ENCODE measurements around the gene DPP7.

DPP7 gene

GRCh38 chr9:137085920-137086530 is 28.5 kb downstream of the DPP7 start:
- H3K4me1 ChIP-seq: peaks cover 83 to 92% (median 88%) of the 10 kb centered on the region in 10 experiments
- peak overlapping the region; percentile 66 to 83 (median 76) for H3K4me3 ChIP-seq
- H3K27ac ChIP-seq: peak overlapping the region; percentile 77 to 94 (median 89)
- H3K4me2 ChIP-seq: peak overlapping the region; percentile 97 to 100 (median 99)
- H4K20me1 ChIP-seq: peaks cover 13 to 37% (median 30%) of the 10 kb centered on the region in 11 experiments; a peak in 21 of 22 replicates
- H3K9ac ChIP-seq: peak overlapping the region; percentile 78 to 90 (median 83)
- H3K9me3 ChIP-seq (replicated peaks in 1 of 11): no peaks in the 10 kb centered on the region
- no peak for TF ChIP-seq Cebpa-rat (IDR thresholded peaks at IDR 0.05)
- peaks cover 0 to 34% (median 15%) of the 10 kb centered on the region in 11 experiments; a peak in 16 of 22 replicates for H3K36me3 ChIP-seq
- 0 out of 22 replicates have a peak, but pooled peaks cover 0 to 3% (median 0%) of the 10 kb centered on the region in 11 experiments for H3K27me3 ChIP-seq

GRCh38 chr9:137084526-137084925 is 30.0 kb downstream of the DPP7 start:
- H3K4me2 ChIP-seq: peak overlapping the region; percentile 97 to 100 (median 99)
- peak overlapping the region in 2 of 10 experiments; percentile 20 to 23; a peak in 2 of 20 replicates for H3K4me3 ChIP-seq
- H3K36me3 ChIP-seq: peaks cover 0 to 37% (median 14%) of the 10 kb centered on the region in 11 experiments; a peak in 14 of 22 replicates
- H3K9me3 ChIP-seq (replicated peaks in 1 of 11): no peaks in the 10 kb centered on the region
- H3K9ac ChIP-seq: peak overlapping the region in 4 of 11 experiments; percentile 42 to 54 (median 46); a peak in 4 of 22 replicates
- peaks cover 0 to 3% (median 0%) of the 10 kb centered on the region in 11 experiments; a peak in 1 of 22 replicates for H3K27me3 ChIP-seq
- peaks cover 23 to 52% (median 45%) of the 10 kb centered on the region in 11 experiments; a peak in 21 of 22 replicates for H4K20me1 ChIP-seq
- TF ChIP-seq Cebpa-rat (IDR thresholded peaks at IDR 0.05): no peak
- H3K4me1 ChIP-seq: peaks cover 87 to 92% (median 89%) of the 10 kb centered on the region in 10 experiments
- H3K27ac ChIP-seq: peak overlapping the region in 5 of 11 experiments; percentile 52 to 69 (median 59); a peak in 6 of 22 replicates

GRCh38 chr9:137083394-137084004 is 31.0 kb downstream of the DPP7 start:
- Histone ChIP-seq H3K4me1 (peaks cover 86 to 92% (median 89%) of the 10 kb centered on the region in 10 experiments), H4K20me1 (peaks cover 31 to 62% (median 55%) of the 10 kb centered on the region in 11 experiments; a peak in 21 of 22 replicates), H3K9ac (peak overlapping the region in 8 of 11 experiments; percentile 29 to 56 (median 52); a peak in 15 of 22 replicates), H3K4me2 (peak overlapping the region; percentile 97 to 100 (median 99)), H3K36me3 (peaks cover 0 to 47% (median 14%) of the 10 kb centered on the region in 11 experiments; a peak in 14 of 22 replicates), H3K4me3 (peak overlapping the region in 5 of 10 experiments; percentile 12 to 41 (median 30); a peak in 6 of 20 replicates), H3K27ac (peak overlapping the region in 9 of 11 experiments; percentile 32 to 69 (median 59); a peak in 17 of 22 replicates), H3K27me3 (peaks cover 0 to 3% (median 0%) of the 10 kb centered on the region in 11 experiments; a peak in 1 of 22 replicates), H3K9me3 (replicated peaks in 1 of 11) (no peaks in the 10 kb centered on the region)
- TF ChIP-seq Cebpa-rat (IDR thresholded peaks at IDR 0.05): no peak

GRCh38 chr9:137082925-137083290 is 31.6 kb downstream of the DPP7 start:
- no peaks in the 10 kb centered on the region for H3K9me3 ChIP-seq (replicated peaks in 1 of 11)
- peak overlapping the region in 8 of 11 experiments; percentile 8 to 56 (median 42); a peak in 13 of 22 replicates for H3K9ac ChIP-seq
- H4K20me1 ChIP-seq: peaks cover 36 to 68% (median 59%) of the 10 kb centered on the region in 11 experiments; a peak in 21 of 22 replicates
- no peak for TF ChIP-seq Cebpa-rat (IDR thresholded peaks at IDR 0.05)
- peak overlapping the region; percentile 97 to 100 (median 99) for H3K4me2 ChIP-seq
- peak overlapping the region in 7 of 11 experiments; percentile 32 to 69 (median 57); a peak in 14 of 22 replicates for H3K27ac ChIP-seq
- peaks cover 0 to 50% (median 14%) of the 10 kb centered on the region in 11 experiments; a peak in 14 of 22 replicates for H3K36me3 ChIP-seq
- H3K27me3 ChIP-seq: peaks cover 0 to 3% (median 0%) of the 10 kb centered on the region in 11 experiments; a peak in 1 of 22 replicates
- peak overlapping the region in 3 of 10 experiments; percentile 27 to 36 (median 30); a peak in 4 of 20 replicates for H3K4me3 ChIP-seq
- peaks cover 85 to 91% (median 89%) of the 10 kb centered on the region in 10 experiments for H3K4me1 ChIP-seq

- no peak for TF ChIP-seq Cebpa-rat (IDR thresholded peaks at IDR 0.05)
- peak overlapping the region in 2 of 10 experiments; percentile 27 to 36; a peak in 2 of 20 replicates for H3K4me3 ChIP-seq
- peak overlapping the region; percentile 97 to 100 (median 99) for H3K4me2 ChIP-seq
- H3K27ac ChIP-seq: peak overlapping the region in 5 of 11 experiments; percentile 42 to 69 (median 57); a peak in 6 of 22 replicates
- H3K9ac ChIP-seq: peak overlapping the region in 8 of 11 experiments; percentile 8 to 56 (median 42); a peak in 11 of 22 replicates
- H3K9me3 ChIP-seq (replicated peaks in 1 of 11): no peaks in the 10 kb centered on the region
- H3K27me3 ChIP-seq: peaks cover 0 to 3% (median 0%) of the 10 kb centered on the region in 11 experiments; a peak in 1 of 22 replicates
- peaks cover 0 to 50% (median 14%) of the 10 kb centered on the region in 11 experiments; a peak in 14 of 22 replicates for H3K36me3 ChIP-seq
- H3K4me1 ChIP-seq: peaks cover 80 to 90% (median 85%) of the 10 kb centered on the region in 10 experiments
- H4K20me1 ChIP-seq: peaks cover 36 to 69% (median 59%) of the 10 kb centered on the region in 11 experiments; a peak in 21 of 22 replicates
Measured at GRCh38 chr9:137082222-137082924, 32.2 kb downstream of the DPP7 start.

GRCh38 chr9:137080260-137081122 is 34.0 kb downstream of the DPP7 start:
- H3K9ac ChIP-seq: peak overlapping the region in 9 of 11 experiments; percentile 12 to 73 (median 40); a peak in 14 of 22 replicates
- peak overlapping the region in 1 of 11 experiments; percentile 4; a peak in 1 of 22 replicates for H3K27ac ChIP-seq
- peaks cover 0 to 3% (median 0%) of the 10 kb centered on the region in 11 experiments; a peak in 1 of 22 replicates for H3K27me3 ChIP-seq
- peaks cover 84 to 91% (median 89%) of the 10 kb centered on the region in 10 experiments for H3K4me1 ChIP-seq
- peak overlapping the region; percentile 95 to 100 (median 97) for H3K4me2 ChIP-seq
- peaks cover 36 to 69% (median 59%) of the 10 kb centered on the region in 11 experiments; a peak in 21 of 22 replicates for H4K20me1 ChIP-seq
- H3K9me3 ChIP-seq (replicated peaks in 1 of 11): no peaks in the 10 kb centered on the region
- H3K36me3 ChIP-seq: peaks cover 0 to 50% (median 14%) of the 10 kb centered on the region in 11 experiments; a peak in 14 of 22 replicates
- H3K4me3 ChIP-seq: peak overlapping the region in 3 of 10 experiments; percentile 42 to 96 (median 81); a peak in 7 of 20 replicates
- TF ChIP-seq Cebpa-rat (IDR thresholded peaks at IDR 0.05): no peak

- Histone ChIP-seq H3K27ac (0 out of 22 replicates have a peak overlapping the region, but pooled peaks of 1 of the 11 experiments have one; percentile 4), H3K9me3 (replicated peaks in 1 of 11) (no peaks in the 10 kb centered on the region), H4K20me1 (peaks cover 36 to 66% (median 59%) of the 10 kb centered on the region in 11 experiments; a peak in 21 of 22 replicates), H3K4me3 (peak overlapping the region in 3 of 10 experiments; percentile 42 to 96 (median 81); a peak in 7 of 20 replicates), H3K4me1 (peaks cover 84 to 91% (median 89%) of the 10 kb centered on the region in 10 experiments), H3K9ac (peak overlapping the region in 9 of 11 experiments; percentile 5 to 73 (median 39); a peak in 10 of 22 replicates), H3K4me2 (peak overlapping the region; percentile 95 to 100 (median 97)), H3K36me3 (peaks cover 0 to 50% (median 14%) of the 10 kb centered on the region in 11 experiments; a peak in 14 of 22 replicates), H3K27me3 (peaks cover 0 to 3% (median 0%) of the 10 kb centered on the region in 11 experiments; a peak in 1 of 22 replicates)
- TF ChIP-seq Cebpa-rat (IDR thresholded peaks at IDR 0.05): no peak
Measured at GRCh38 chr9:137079401-137079787, 35.1 kb downstream of the DPP7 start.

Measured in BLaER1 treated with 17β-estradiol and CSF1 and Interleukin-3, amounts not matched to agents 10 nM and 100 nM (cell line).